Upper lobe of left lung (tissue), 6 donors: Measurements from ENCODE around the gene RPS6KA3. TPM values are rescaled to one million over a fixed set of nuclear protein-coding genes. Genes with fewer than 3 reads are reported as not detected.
"Not testable (repeated sequence)": the region's sequence is repeated elsewhere in the genome, so short reads cannot be mapped to it uniquely, and the experiment has no call there.

ENCODE experiments used
- ATAC-seq, 2 donors: fragments of 200-7000 bp; cut with Tn5 transposase; one replicate each; pipeline ENCODE4 v1.9.1; 2022; ENCODE audit warnings: mild to moderate bottlenecking in 2 of 2, moderate library complexity in 2 of 2; ENCODE audit not compliant: low FRiP score in 2 of 2
- DNase-seq, 2 donors: peaks; one replicate each; pipeline ENCODE4 v3.0.0-alpha.2; 2019 to 2020
- H3K27ac ChIP-seq, 4 donors: fragments of 200-600 bp; sonication (generic); one replicate each; pipeline ENCODE4 v1.5.1; 2016 to 2019
- H3K27me3 ChIP-seq, 4 donors: fragments of 200-600 bp; sonication (generic); one replicate each; pipeline ENCODE4 v1.5.1; 2017 to 2019
- H3K36me3 ChIP-seq, 4 donors: fragments of 200-600 bp; sonication (generic); one replicate each; pipeline ENCODE4 v1.5.1; 2016 to 2019
- H3K4me1 ChIP-seq, 4 donors: fragments of 200-600 bp; sonication (generic); one replicate each; pipeline ENCODE4 v1.5.1; 2018 to 2019
- H3K4me3 ChIP-seq, 4 donors: fragments of 200-600 bp; sonication (generic); one replicate each; pipeline ENCODE4 v1.5.1; 2017 to 2019; ENCODE audit warnings: mild to moderate bottlenecking in 2 of 4, moderate library complexity in 1 of 4
- H3K9me3 ChIP-seq, 4 donors: fragments of 200-600 bp; sonication (generic); one replicate each; pipeline ENCODE4 v1.5.1; 2018 to 2019
- EP300 ChIP-seq, 4 donors: sonication (generic); formaldehyde crosslinking; IDR thresholded peaks; one replicate each; pipeline ENCODE4 v1.5.1; 2017; ENCODE audit warnings: antibody characterized with exemption in 4 of 4, control low read depth in 2 of 4
- POLR2A ChIP-seq, 4 donors: fragments of 450-650 bp; IDR thresholded peaks; one replicate each; pipeline ENCODE4 v1.5.1; 2016 to 2017; ENCODE audit warnings: antibody characterized with exemption in 4 of 4, mild to moderate bottlenecking in 2 of 4
- POLR2AphosphoS5 ChIP-seq, 2 donors: sonication (generic); formaldehyde crosslinking; IDR thresholded peaks; one replicate each; pipeline ENCODE4 v1.5.1; 2017; ENCODE audit warnings: antibody characterized with exemption in 2 of 2
- WGBS, 2 donors: methylation state at CpG; one replicate each; pipeline ENCODE4 v1.1.5; 2017 to 2018; 5-methylcytosine and 5-hydroxymethylcytosine counted together
- total RNA-seq, 6 donors: library from RNA; depleted of rRNA in 4 of 6; stranded (reverse); fragments of >200 nt in 4 of 6; gene quantifications; one replicate each; pipeline versions ENCODE4 v1.1.0 to v1.2.1, GENCODE V29; 2016 to 2021
- TF ChIP-seq, protein P1 (sequence below), 6 experiments: fragments of 450-650 bp in 4 of 6; fragments of 200-600 bp in 2 of 6; sonication (generic) in 2 of 6; IDR thresholded peaks; one replicate each; pipeline ENCODE4 v1.5.1; 2016 to 2019; ENCODE audit warnings: antibody characterized with exemption in 6 of 6
- donor health status: DM: no; HTN: no; CAD: no; lungs with moderate emphysema.
- donor health status: DM: no; HTN: yes; CAD: no; lungs with severe emphysema.

RPS6KA3 gene
- total RNA-seq, 6 donors from 2014 or later: 24.6 to 93.0 (median 58.4) TPM

DNA sequence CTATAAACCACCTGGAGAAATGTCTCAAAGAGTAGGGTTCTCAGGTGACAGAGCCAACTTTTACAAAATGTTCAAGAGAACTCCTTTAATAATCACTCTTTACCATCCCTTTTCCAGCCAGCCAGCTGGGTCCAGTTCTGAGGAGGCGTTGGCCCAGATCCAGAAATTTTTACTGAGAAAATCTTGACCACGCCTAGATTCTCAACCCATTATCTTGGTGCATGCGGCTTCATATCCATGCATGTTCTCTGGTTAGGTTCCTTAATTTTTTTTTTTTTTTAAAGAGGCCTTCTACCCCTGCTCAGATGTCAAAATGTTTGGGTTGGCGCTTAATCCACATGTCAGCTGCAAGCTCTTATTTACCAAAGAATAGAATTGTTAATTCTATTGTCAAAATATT, 138.0 kb downstream of the RPS6KA3 start:
- no peaks in the 10 kb centered on the region for H3K4me1 ChIP-seq
- H3K9me3 ChIP-seq: no peaks in the 10 kb centered on the region
- no peak overlapping the region for H3K4me3 ChIP-seq
- H3K27me3 ChIP-seq: no peaks in the 10 kb centered on the region
- H3K36me3 ChIP-seq: peaks cover 0 to 70% (median 16%) of the 10 kb centered on the region in 4 donors
- DNase-seq: no peak
- 58 to 73% methylated on average over 4 of the region's 4 CpGs for WGBS, 2 donors
- no peak for ATAC-seq
- TF ChIP-seq EP300 (IDR thresholded peaks at IDR 0.05) (no peak), POLR2A (IDR thresholded peaks at IDR 0.05) (no peak), POLR2AphosphoS5 (IDR thresholded peaks at IDR 0.05) (no peak)
- TF ChIP-seq, protein P1, sequence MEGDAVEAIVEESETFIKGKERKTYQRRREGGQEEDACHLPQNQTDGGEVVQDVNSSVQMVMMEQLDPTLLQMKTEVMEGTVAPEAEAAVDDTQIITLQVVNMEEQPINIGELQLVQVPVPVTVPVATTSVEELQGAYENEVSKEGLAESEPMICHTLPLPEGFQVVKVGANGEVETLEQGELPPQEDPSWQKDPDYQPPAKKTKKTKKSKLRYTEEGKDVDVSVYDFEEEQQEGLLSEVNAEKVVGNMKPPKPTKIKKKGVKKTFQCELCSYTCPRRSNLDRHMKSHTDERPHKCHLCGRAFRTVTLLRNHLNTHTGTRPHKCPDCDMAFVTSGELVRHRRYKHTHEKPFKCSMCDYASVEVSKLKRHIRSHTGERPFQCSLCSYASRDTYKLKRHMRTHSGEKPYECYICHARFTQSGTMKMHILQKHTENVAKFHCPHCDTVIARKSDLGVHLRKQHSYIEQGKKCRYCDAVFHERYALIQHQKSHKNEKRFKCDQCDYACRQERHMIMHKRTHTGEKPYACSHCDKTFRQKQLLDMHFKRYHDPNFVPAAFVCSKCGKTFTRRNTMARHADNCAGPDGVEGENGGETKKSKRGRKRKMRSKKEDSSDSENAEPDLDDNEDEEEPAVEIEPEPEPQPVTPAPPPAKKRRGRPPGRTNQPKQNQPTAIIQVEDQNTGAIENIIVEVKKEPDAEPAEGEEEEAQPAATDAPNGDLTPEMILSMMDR (IDR thresholded peaks at IDR 0.05): no peak
- no peak overlapping the region for H3K27ac ChIP-seq

DNA sequence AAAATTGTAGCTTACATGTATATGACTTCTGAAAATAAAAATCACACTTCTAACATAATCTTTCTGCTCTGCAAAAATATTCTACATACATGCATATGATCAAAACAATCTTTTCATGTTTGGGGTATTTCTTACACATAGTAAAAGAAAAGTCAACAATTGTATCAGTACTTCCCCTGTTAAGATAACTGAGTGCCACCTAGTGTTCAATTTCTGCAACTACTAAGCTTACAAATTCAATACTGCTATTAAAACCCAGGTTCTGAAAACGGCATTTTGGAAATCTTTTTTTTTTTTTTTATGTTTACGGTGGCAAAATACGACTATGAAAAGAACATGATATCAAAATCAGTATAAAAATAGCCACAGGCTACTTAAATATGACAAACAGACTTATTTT, 139.3 kb downstream of the RPS6KA3 start:
- 3 to 14% methylated on average over 3 of the region's 3 CpGs for WGBS, 2 donors
- ATAC-seq: peak in 1 of 2 donors; percentile 63
- not testable (repeated sequence) for DNase-seq, H3K9me3 ChIP-seq, H3K4me1 ChIP-seq, H3K27me3 ChIP-seq, H3K27ac ChIP-seq, H3K4me3 ChIP-seq
- H3K36me3 ChIP-seq: peaks cover 0 to 58% (median 9%) of the 10 kb centered on the region in 4 donors

DNA sequence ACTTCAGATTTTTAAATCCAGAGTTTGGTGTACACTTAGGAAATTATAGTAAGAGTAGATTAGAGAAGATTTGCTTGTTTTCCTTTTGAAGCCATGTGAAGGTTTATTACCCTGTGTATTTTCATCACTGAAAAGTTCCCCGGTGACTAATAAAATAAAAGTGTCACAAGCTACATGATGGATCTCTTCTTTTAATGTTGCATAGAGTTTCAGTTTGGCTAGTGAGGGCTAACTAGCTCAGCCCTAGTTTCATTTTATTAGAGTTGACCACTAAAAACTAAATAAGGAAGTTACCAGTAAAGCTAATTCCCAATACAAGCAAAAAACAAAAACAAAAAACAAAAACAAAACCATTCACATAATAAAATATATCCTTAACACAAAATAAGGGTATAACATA, 139.9 kb downstream of the RPS6KA3 start:
- 82% methylated on average over 1 of the region's 1 CpG; no CpG with 5 or more reads in 1 of the 2 donors for WGBS, 2 donors
- H3K36me3 ChIP-seq: peaks cover 0 to 52% (median 7%) of the 10 kb centered on the region in 4 donors

DNA sequence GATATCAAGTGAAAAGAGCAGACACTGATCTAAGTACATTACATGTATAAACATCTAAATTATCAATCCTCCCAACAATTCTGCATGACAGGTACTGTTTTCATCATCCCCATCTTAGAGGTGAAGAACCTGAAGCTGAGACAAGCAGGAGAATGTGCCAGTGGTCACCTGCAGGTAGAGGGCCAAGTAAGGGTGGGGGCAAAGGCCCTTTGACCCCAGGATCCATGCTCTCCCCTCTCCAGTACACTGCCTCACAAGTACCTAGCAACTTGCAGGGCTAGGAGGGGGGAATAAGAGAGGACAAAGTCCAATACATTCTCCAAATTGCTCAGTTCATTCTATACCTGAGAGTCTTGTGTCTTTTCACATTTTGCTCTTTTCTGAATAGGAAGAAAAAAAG, 141.7 kb downstream of the RPS6KA3 start:
- H3K9me3 ChIP-seq: no peaks in the 10 kb centered on the region
- no peak for DNase-seq
- TF ChIP-seq POLR2AphosphoS5 (IDR thresholded peaks at IDR 0.05) (no peak), POLR2A (IDR thresholded peaks at IDR 0.05) (no peak), EP300 (IDR thresholded peaks at IDR 0.05) (no peak)
- TF ChIP-seq, protein P1 (IDR thresholded peaks at IDR 0.05): no peak

More for the DNA sequence above, 139.9 kb downstream of the RPS6KA3 start:
- not testable (repeated sequence) for H3K4me1 ChIP-seq, ATAC-seq, DNase-seq, H3K4me3 ChIP-seq, H3K9me3 ChIP-seq, H3K27me3 ChIP-seq, H3K27ac ChIP-seq

DNA sequence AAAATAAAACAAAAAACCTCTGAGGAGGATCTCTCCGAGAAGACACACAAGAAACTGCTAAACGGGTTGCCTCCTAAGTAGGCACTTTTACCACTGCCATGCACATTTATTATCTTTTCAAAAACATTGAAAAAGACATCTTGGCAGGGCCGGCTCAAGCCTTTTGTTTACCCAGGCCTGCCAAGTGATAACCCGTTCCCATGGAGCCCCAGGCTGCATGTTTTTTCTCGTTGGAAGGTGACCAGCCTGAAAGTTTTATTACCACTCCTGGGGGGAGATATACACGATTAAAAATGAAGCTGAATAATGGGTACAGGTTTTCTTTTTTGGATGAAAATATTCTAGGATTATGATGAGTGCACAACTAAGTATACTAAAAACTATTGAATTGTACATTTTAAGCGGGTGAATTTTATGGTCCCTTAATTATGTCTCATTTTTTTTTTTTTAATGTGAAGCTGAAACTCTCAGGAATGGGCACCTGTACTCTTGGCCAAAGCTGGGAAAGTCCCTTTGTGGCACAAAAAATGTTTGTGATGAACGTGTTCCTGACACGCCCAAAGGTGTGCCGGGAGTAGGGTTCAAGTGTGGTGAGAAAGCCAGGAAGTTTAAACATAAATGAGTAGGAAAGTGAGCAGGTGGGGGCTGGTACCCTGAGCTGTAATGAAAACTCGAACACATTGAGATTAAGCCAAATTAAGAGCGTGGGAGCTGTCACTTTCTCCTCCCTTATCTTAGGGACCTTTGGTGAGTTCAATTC, 148.5 kb downstream of the RPS6KA3 start:
- TF ChIP-seq, protein P1 (IDR thresholded peaks at IDR 0.05): no peak
- no peak for TF ChIP-seq POLR2A (IDR thresholded peaks at IDR 0.05)
- TF ChIP-seq EP300 (IDR thresholded peaks at IDR 0.05): no peak
- TF ChIP-seq POLR2AphosphoS5 (IDR thresholded peaks at IDR 0.05): no peak
- H3K4me3 ChIP-seq: no peak overlapping the region
- 45 to 51% methylated on average over 12 of the region's 12 CpGs for WGBS, 2 donors
- peaks cover 0 to 12% (median 0%) of the 10 kb centered on the region in 4 donors for H3K27me3 ChIP-seq
- no peaks in the 10 kb centered on the region for H3K36me3 ChIP-seq
- peaks cover 0 to 5% (median 0%) of the 10 kb centered on the region in 4 donors for H3K9me3 ChIP-seq
- peaks cover 0 to 13% (median 7%) of the 10 kb centered on the region in 4 donors for H3K4me1 ChIP-seq
- DNase-seq (peak in 1 of 2 donors; percentile 32), ATAC-seq (no peak)
- H3K27ac ChIP-seq: no peak overlapping the region

More for the DNA sequence above, 141.7 kb downstream of the RPS6KA3 start:
- Histone ChIP-seq H3K4me3 (no peak overlapping the region), H3K27me3 (no peaks in the 10 kb centered on the region), H3K27ac (no peak overlapping the region), H3K4me1 (no peaks in the 10 kb centered on the region), H3K36me3 (peaks cover 0 to 34% (median 0%) of the 10 kb centered on the region in 4 donors)
- no peak for ATAC-seq
